Measurements from ENCODE around the gene DNAJC16. TPM values are rescaled to one million over a fixed set of nuclear protein-coding genes. Genes with fewer than 3 reads are reported as not detected.

Gene DNAJC16
- total RNA-seq, 1 donor, result 8.9 TPM

GRCh38 chr1:15605398-15606383 is 79.0 kb downstream of the DNAJC16 start:
- H3K4me1 ChIP-seq (ENCODE audit: insufficient read depth, low read length), result peaks cover 11% of the 10 kb centered on the region

GRCh38 chr1:15609631-15610030 is 83.0 kb downstream of the DNAJC16 start:
- Histone ChIP-seq H3K9me3 (ENCODE audit: low read depth, low read length) (no peaks in the 10 kb centered on the region), H3K4me1 (ENCODE audit: insufficient read depth, low read length) (no peaks in the 10 kb centered on the region), H3K4me3 (ENCODE audit: low read length) (no peak overlapping the region), H3K27me3 (ENCODE audit: insufficient read depth, low read length) (no peaks in the 10 kb centered on the region)

More at GRCh38 chr1:15605398-15606383, 79.0 kb downstream of the DNAJC16 start:
- Histone ChIP-seq H3K27me3 (ENCODE audit: insufficient read depth, low read length) (no peaks in the 10 kb centered on the region), H3K4me3 (ENCODE audit: low read length) (no peak overlapping the region), H3K9me3 (ENCODE audit: low read depth, low read length) (no peaks in the 10 kb centered on the region)

- Histone ChIP-seq H3K4me3 (ENCODE audit: low read length) (no peak overlapping the region), H3K4me1 (ENCODE audit: insufficient read depth, low read length) (no peaks in the 10 kb centered on the region), H3K27me3 (ENCODE audit: insufficient read depth, low read length) (no peaks in the 10 kb centered on the region), H3K9me3 (ENCODE audit: low read depth, low read length) (no peaks in the 10 kb centered on the region)
Observed at GRCh38 chr1:15610167-15610566, 83.5 kb downstream of the DNAJC16 start.

- peaks cover 38% of the 10 kb centered on the region for H3K4me1 ChIP-seq (ENCODE audit: insufficient read depth, low read length)
- peak overlapping the region; percentile 74 for H3K4me3 ChIP-seq (ENCODE audit: low read length)
- no peaks in the 10 kb centered on the region for H3K27me3 ChIP-seq (ENCODE audit: insufficient read depth, low read length)
- no peaks in the 10 kb centered on the region for H3K9me3 ChIP-seq (ENCODE audit: low read depth, low read length)
Observed at GRCh38 chr1:15616373-15617172, 89.9 kb downstream of the DNAJC16 start.

- Histone ChIP-seq H3K27me3 (ENCODE audit: insufficient read depth, low read length) (no peaks in the 10 kb centered on the region), H3K4me1 (ENCODE audit: insufficient read depth, low read length) (peaks cover 44% of the 10 kb centered on the region), H3K4me3 (ENCODE audit: low read length) (peak within 1 kb of the TSS; percentile 74), H3K9me3 (ENCODE audit: low read depth, low read length) (no peaks in the 10 kb centered on the region)
Observed at GRCh38 chr1:15617173-15618076, 90.8 kb downstream of the DNAJC16 start, which contains the start of gene DDI2. Gene DDI2 (plus strand): TSS chr1:15617458. CDS start chr1:15617671, 213 bp downstream.

GRCh38 chr1:15618077-15618654 is 91.5 kb downstream of the DNAJC16 start:
- Histone ChIP-seq H3K4me1 (ENCODE audit: insufficient read depth, low read length) (peaks cover 46% of the 10 kb centered on the region), H3K4me3 (ENCODE audit: low read length) (peak overlapping the region; percentile 74), H3K27me3 (ENCODE audit: insufficient read depth, low read length) (no peaks in the 10 kb centered on the region), H3K9me3 (ENCODE audit: low read depth, low read length) (no peaks in the 10 kb centered on the region)

GRCh38 chr1:15618655-15619525 is 92.2 kb downstream of the DNAJC16 start:
- Histone ChIP-seq H3K4me3 (ENCODE audit: low read length) (peak overlapping the region; percentile 74), H3K27me3 (ENCODE audit: insufficient read depth, low read length) (no peaks in the 10 kb centered on the region), H3K9me3 (ENCODE audit: low read depth, low read length) (no peaks in the 10 kb centered on the region), H3K4me1 (ENCODE audit: insufficient read depth, low read length) (peaks cover 46% of the 10 kb centered on the region)

GRCh38 chr1:15620155-15620545 is 93.5 kb downstream of the DNAJC16 start:
- Histone ChIP-seq H3K27me3 (ENCODE audit: insufficient read depth, low read length) (no peaks in the 10 kb centered on the region), H3K4me1 (ENCODE audit: insufficient read depth, low read length) (peaks cover 46% of the 10 kb centered on the region), H3K9me3 (ENCODE audit: low read depth, low read length) (no peaks in the 10 kb centered on the region), H3K4me3 (ENCODE audit: low read length) (no peak overlapping the region)

- H3K27me3 ChIP-seq (ENCODE audit: insufficient read depth, low read length), result no peaks in the 10 kb centered on the region
- H3K4me3 ChIP-seq (ENCODE audit: low read length), result no peak overlapping the region
- H3K4me1 ChIP-seq (ENCODE audit: insufficient read depth, low read length), result peaks cover 46% of the 10 kb centered on the region
Observed at GRCh38 chr1:15620902-15621682, 94.4 kb downstream of the DNAJC16 start.

GRCh38 chr1:15621975-15622374 is 95.3 kb downstream of the DNAJC16 start:
- peaks cover 40% of the 10 kb centered on the region for H3K4me1 ChIP-seq (ENCODE audit: insufficient read depth, low read length)
- H3K4me3 ChIP-seq (ENCODE audit: low read length), result no peak overlapping the region
- no peaks in the 10 kb centered on the region for H3K9me3 ChIP-seq (ENCODE audit: low read depth, low read length)
- no peaks in the 10 kb centered on the region for H3K27me3 ChIP-seq (ENCODE audit: insufficient read depth, low read length)

More at GRCh38 chr1:15620902-15621682, 94.4 kb downstream of the DNAJC16 start:
- no peaks in the 10 kb centered on the region for H3K9me3 ChIP-seq (ENCODE audit: low read depth, low read length)

GRCh38 chr1:15622712-15623373 is 96.2 kb downstream of the DNAJC16 start:
- H3K4me1 ChIP-seq (ENCODE audit: insufficient read depth, low read length), result peaks cover 40% of the 10 kb centered on the region
- no peaks in the 10 kb centered on the region for H3K9me3 ChIP-seq (ENCODE audit: low read depth, low read length)
- no peaks in the 10 kb centered on the region for H3K27me3 ChIP-seq (ENCODE audit: insufficient read depth, low read length)
- no peak overlapping the region for H3K4me3 ChIP-seq (ENCODE audit: low read length)

GRCh38 chr1:15623435-15623834 is 96.8 kb downstream of the DNAJC16 start:
- Histone ChIP-seq H3K4me3 (ENCODE audit: low read length) (no peak overlapping the region), H3K4me1 (ENCODE audit: insufficient read depth, low read length) (peaks cover 35% of the 10 kb centered on the region), H3K9me3 (ENCODE audit: low read depth, low read length) (no peaks in the 10 kb centered on the region), H3K27me3 (ENCODE audit: insufficient read depth, low read length) (no peaks in the 10 kb centered on the region)
